Fibroblast of the conjunctiva (primary cell): Measurements from ENCODE around the gene AGK.
A peak's percentile ranks its signal among the peaks of the same experiment; 100 is the strongest.
"Not testable (repeated sequence)": the region's sequence is repeated elsewhere in the genome, so short reads cannot be mapped to it uniquely, and the experiment has no call there.

Experiments
- DNase-seq: peaks from one replicate; pipeline ENCODE4 v3.0.0-alpha.2; 2010; ENCODE audit warnings: low read depth

Gene AGK

DNA sequence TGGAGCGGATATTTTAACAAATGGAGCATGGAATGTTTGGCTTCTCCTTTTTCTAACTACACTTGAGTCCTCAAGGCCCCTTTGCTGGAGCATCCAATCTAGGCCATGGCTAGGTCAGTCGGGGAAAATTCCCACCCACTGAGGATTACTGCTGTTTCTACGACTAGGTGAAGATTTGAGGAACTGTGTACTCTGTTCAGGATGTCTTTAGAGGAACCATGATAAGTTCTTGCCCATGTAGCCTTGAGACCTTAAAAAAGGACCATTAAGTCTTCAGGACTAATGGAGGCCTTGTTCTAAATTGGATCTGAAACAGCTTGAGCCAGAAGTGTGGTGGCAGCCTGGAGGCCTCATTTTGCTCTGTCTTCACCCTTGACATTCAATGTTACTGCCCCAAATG is 6.2 kb downstream of the AGK start:
- no peak for DNase-seq

- peak; percentile 24 for DNase-seq
These were observed 6.8 kb downstream of the AGK start for GRCh38 chr7:141557831-141558531.

GRCh38 chr7:141558544-141559183 is 7.5 kb downstream of the AGK start:
- peak; percentile 32 for DNase-seq

- no peak for DNase-seq
These were observed 8.8 kb downstream of the AGK start for GRCh38 chr7:141559961-141560360.

- DNase-seq = no peak
These were observed 10.8 kb downstream of the AGK start for GRCh38 chr7:141562036-141562435.

DNA sequence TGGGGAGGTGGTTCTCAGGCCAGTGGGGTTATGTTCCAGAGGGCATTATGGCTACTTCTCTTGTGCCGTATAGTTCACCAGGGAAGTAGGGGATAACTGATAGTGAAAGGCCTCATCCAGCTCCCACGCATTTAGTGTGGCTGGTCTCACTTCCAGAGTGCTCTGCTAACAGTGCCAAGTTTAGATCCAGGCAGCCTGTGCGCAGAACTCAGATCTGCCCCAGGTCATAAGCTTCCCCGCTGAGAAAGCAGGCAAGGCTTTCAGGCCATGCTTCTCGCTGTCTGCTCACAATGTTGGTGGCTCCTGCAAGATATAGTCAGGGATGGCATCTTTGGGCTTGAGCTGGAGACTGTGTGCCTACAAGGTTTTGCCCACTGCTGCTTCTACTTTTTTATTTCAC is 11.3 kb downstream of the AGK start:
- no peak for DNase-seq

DNA sequence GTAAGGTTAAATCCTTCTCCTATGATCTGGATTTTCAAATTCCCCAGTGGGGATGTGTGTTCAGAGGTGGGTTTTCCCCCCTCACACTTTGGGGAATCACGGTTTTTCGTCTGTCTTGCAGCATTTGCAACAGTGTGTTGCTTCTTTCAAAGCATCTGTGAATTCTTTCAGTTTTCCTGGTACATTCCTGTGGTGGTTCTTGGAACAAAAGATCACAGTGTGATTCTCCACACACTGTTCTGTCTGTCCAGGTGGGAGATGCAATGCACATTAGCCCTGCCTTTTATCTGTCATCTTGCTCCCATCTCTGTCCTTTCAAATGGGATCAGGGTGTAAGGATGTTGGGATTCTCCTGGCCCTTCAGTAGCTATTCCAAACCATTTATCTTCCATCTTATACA is 11.8 kb downstream of the AGK start:
- no peak for DNase-seq

DNA sequence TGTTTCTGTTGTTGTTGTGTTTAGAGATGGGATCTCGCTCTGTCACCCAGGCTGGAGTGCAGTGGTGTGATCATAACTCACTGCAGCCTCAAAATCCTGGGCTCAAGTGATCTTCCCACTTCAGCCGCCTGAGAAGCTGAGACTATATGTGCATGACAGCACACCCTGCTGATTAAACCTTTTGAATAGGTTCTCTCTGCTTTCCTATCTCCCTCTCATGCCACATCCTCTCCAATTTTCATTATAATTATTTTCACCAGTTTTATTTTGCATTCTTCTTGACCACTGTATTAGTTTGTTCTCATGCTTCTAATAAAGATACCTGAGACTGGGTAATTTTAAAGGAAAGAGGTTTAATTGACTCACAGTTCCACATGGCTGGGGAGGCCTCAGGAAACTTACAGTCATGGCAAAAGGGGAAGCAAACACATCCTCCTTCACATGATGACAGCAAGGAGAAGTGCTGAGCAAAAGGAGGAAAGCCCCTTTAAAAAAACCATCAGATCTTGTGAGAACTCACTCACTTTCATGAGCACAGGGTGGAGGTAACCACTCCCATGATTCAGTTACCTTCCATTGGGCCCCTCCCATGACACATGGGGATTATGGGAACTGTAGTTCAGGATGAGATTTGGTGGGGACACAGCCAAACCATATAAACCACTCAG is 12.9 kb downstream of the AGK start:
- DNase-seq = no peak

GRCh38 chr7:141567432-141567831 is 16.2 kb downstream of the AGK start:
- no peak for DNase-seq

GRCh38 chr7:141568227-141568626 is 17.0 kb downstream of the AGK start:
- no peak for DNase-seq

GRCh38 chr7:141571059-141571458 is 19.8 kb downstream of the AGK start:
- DNase-seq = no peak

DNA sequence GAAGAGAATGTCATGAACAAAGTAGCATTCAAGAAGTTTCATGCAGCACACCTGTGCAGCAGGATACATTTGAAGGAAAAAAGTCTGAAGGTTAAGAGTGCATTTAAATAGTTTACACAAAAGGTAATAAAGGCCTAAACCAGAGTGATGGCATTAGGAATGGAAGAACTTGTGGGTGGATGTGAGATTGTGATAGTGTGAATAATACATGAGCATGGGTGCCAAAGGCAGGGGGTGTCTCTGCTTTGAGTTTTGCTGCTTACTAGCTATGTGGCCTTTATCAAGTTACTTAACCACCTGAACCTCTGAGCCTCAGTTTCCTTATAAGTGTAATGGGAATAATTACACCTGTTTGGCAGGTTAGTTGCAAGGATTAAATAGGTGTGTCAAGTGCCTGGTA is 21.0 kb downstream of the AGK start:
- DNase-seq = no peak

GRCh38 chr7:141573511-141573910 is 22.3 kb downstream of the AGK start:
- no peak for DNase-seq

DNA sequence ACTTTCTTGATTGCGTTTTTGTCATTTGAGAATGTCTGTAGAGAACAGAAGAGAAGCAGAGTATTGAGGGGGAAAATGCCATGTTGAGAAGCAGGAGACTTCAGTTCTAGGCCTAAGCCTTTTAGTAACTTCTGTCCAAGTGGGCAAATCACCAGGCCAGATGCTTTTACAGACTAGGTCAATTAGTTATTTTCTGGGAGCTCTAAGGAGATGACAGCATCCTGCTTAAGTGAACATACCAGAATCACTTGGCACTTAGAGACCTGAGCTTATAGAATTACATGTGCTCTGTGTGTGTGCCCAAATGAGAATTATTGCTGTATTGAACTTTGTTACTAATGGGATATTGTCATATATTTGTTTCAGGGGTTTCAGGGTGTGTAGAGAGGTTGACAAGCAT is 24.0 kb downstream of the AGK start:
- peak; percentile 16 for DNase-seq

DNA sequence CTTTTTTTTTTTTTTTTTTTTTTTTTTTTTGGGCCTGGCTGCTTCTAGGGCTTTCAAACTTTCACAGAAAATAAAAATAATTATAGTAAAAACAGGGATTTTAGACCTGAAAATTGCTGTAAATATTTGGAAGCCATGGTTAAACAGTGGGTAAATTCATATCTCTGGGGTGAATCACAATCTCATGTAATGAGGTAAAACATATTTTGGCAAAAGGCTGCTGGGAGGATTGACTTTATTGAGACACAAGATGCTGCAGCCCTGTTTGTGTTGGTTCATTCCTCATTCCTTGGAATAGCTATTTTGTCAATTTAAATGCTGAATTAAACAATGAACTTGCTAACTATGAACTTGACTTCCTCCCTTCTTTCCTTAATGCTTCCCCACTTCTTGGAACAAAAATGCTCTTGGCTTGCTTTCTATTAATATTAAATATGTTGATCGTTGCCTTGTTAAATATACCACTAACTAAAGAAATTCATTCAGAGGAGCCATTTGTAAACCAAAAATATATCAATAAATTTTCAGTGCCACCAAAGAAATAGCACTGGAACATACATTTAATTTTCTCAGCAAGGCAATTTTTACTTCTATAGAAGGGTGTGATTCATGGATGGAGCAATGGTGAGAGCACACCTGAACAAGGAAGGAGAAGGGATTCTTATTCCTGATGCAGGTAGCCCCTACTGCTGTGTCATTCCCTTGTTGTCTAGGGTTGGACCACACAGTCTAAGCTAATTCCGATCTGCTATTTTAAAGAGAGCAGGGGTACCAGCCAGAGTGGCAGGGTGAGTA is 24.6 kb downstream of the AGK start:
- no peak for DNase-seq

DNA sequence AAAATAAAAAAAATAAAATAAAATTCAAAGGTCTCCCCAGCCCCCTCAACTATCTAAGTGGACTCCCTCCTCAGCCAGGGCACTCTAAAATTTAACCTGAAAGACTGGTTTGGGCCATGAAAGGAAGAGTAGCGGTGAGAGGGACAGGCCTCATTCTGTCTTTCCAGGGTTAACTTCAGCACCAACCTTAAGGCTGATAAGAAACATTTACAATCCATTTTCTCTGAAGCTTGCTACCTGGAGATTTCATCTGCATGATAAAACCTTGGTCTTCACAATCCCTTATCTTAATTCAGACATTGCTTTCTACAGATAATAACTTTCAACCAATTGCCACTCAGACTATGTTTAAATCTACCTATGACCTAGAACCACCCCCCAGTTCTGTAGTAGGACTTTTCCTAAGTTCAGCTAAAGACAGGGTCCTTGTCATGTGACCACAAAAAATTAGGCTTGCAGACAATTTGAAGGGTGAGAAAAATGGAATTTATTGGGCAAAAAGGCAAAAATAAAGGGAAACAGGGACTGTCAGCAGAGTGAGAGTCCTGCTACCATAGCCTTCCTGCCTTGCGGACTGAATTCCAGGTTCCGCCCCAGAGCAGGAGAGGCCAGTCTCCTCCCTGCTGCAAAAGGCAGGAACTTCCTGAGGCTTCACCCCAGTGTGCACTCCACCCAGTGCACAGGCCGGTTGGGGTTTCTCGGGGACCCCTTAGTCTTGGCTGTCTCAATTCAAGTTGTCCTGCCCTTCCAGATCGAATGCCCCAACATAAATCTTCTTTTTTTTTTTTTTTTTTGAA is 26.0 kb downstream of the AGK start:
- no peak for DNase-seq

GRCh38 chr7:141579953-141580352 is 28.7 kb downstream of the AGK start:
- not testable (repeated sequence) for DNase-seq

- DNase-seq = not testable (repeated sequence)
These were observed 30.9 kb downstream of the AGK start for GRCh38 chr7:141582063-141582462.

DNA sequence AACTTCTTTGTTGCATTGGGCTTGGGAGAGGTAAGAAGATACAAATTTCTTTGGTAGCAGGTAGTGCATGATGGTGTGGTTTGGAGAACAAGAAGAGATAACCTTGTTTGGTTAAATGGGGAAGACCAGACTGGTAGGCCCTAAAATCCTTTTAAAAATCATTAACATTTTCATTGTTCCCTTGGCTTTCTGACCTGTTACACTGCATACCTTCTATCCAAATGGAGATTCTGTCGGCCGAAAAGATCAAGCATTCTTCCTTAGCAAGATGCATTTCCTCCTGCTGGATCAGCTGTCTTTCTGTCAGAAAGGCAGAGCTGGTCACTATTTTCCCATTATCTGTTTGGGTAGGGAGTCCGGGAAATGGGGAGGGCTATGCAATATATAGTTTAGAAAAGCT is 33.7 kb downstream of the AGK start:
- no peak for DNase-seq

DNA sequence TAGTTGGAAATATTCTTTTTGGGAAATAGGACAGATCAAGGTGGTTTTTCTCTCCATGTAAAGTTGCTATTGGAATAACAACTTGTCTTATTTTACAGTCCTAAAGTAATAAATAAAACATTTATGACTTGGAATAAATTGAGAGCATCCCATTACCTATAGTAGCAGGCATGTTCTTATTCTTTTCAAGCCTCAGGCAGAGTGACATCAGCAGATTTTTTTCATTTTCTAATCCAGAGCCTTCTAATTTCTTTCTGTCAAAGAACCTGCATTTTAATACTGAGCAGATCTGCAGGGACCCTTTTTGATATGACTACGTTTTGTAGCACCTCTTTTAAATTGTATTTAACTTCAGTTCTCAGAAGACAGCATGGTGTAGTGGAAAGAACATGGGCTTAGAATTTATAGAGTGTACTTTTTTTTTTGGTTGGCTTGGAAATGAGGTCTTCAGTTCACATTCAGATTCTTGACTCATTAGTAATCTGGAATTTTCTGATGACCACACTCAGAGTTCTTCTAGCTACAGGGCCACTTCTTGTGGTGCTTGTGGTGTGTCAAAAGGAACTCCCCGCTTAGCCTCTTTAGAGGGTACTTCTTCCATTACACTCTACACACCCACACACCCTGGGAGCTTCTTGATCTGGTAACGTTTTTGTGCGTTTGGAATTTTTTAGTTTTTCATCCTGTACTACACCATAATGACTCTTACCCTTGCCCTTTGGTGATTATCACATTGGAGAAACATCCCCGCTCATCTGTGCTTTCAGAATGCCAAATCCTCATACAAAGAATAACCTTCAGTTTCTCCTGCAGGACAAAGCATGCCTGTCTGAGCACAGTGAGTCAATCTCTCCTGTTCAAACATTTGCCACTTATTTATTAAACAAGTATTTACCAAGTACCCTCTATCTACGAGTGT is 34.6 kb downstream of the AGK start:
- peak; percentile 53 for DNase-seq

DNA sequence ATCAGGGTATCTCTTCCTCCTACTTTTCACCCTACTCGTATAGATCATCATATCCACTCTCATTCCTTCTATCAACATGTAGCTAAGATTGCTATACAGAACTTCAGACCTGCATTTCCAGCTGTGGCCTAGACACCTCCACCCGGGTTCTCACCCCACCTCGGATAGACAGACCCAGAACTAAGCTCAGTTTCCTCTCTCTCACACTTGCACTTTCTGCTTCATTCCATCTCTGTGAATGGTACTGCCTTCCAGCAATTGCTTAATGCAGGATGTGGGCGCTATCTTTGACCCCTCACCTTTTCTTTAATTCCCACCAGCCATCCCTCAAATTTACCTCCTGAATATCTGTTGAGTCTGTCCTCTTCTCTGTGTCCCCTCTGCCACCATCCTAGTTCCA is 35.7 kb downstream of the AGK start:
- DNase-seq = no peak
